NOMO-1 treated with DMSO at 0.1 percent for 48 hours (cell line): ENCODE results near the gene SLC25A43.

Experiments used
- DNase-seq: peaks from one replicate; lab custom pipeline; 2025; ENCODE audit not compliant: unreplicated experiment; lab: John Stamatoyannopoulos, UW

The SLC25A43 gene

GRCh38 chrX:119495734-119496726 lies 96.9 kb downstream of the SLC25A43 start:
- DNase-seq = no peak

- DNase-seq = peak; percentile 55
These were observed 98.0 kb downstream of the SLC25A43 start for GRCh38 chrX:119497185-119497584.

GRCh38 chrX:119500061-119500800 lies 101.1 kb downstream of the SLC25A43 start:
- DNase-seq = no peak

- no peak for DNase-seq
These were observed 102.5 kb downstream of the SLC25A43 start for GRCh38 chrX:119501511-119502148.

GRCh38 chrX:119502727-119503483 lies 103.8 kb downstream of the SLC25A43 start:
- no peak for DNase-seq

- no peak for DNase-seq
These were observed 104.3 kb downstream of the SLC25A43 start for GRCh38 chrX:119503484-119503861.
